SK-N-SH (cell line): ENCODE data around the gene XIAP.

Experiments used
- CTCF ChIP-seq: fragments of 200-600 bp; sonication (generic); IDR thresholded peaks from 2 replicates; pipeline ENCODE4 v1.6.1; 2017; ENCODE audit warnings: antibody characterized with exemption, mild to moderate bottlenecking, moderate library complexity
- ELF1 ChIP-seq: IDR thresholded peaks from 2 replicates; pipeline ENCODE4 v1.4.0; 2012
- EP300 ChIP-seq, 2 experiments: IDR thresholded peaks; 2 replicates each; pipeline versions ENCODE4 v1.4.0 to v1.6.1; 2012; ENCODE audit warnings: borderline replicate concordance in 1 of 2, low read depth in 1 of 2, low read length in 1 of 2
- EZH2phosphoT487 ChIP-seq: fragments of 200-600 bp; sonication (generic); IDR thresholded peaks from 2 replicates; pipeline ENCODE4 v1.6.1; 2017; ENCODE audit warnings: low read depth, mixed run types, mild to moderate bottlenecking, antibody characterized with exemption, moderate library complexity, borderline replicate concordance
- GATA2 ChIP-seq: sonication (generic); formaldehyde crosslinking; IDR thresholded peaks from 2 replicates; pipeline ENCODE4 v1.5.0; 2020; ENCODE audit warnings: mild to moderate bottlenecking, missing genetic modification reagents
- POLR2AphosphoS5 ChIP-seq: IDR thresholded peaks from 2 replicates; pipeline ENCODE4 v1.6.1; 2012; ENCODE audit warnings: low read depth, low read length
- RAD21 ChIP-seq: IDR thresholded peaks from 2 replicates; pipeline ENCODE4 v1.6.1; 2012; ENCODE audit warnings: mild to moderate bottlenecking, low read length
- REST ChIP-seq: IDR thresholded peaks from 2 replicates; pipeline ENCODE4 v1.6.1; 2012; ENCODE audit warnings: mild to moderate bottlenecking, low read depth, low read length, moderate library complexity
- TAF1 ChIP-seq: IDR thresholded peaks from 2 replicates; pipeline ENCODE4 v1.6.1; 2012; ENCODE audit warnings: low read depth, mild to moderate bottlenecking, low read length, moderate library complexity, borderline replicate concordance
- YY1 ChIP-seq: IDR thresholded peaks from 2 replicates; pipeline ENCODE4 v1.4.0; 2012; ENCODE audit warnings: low read depth, mild to moderate bottlenecking

- TF ChIP-seq CTCF (no peak), POLR2AphosphoS5 (no peak), TAF1 (no peak), GATA2 (no peak), ELF1 (no peak), RAD21 (no peak), REST (no peak), EP300 (IDR thresholded peaks at IDR 0.05; ENCODE audit: borderline replicate concordance in 1 of 2, low read depth in 1 of 2, low read length in 1 of 2) (no peak), YY1 (no peak), EZH2phosphoT487 (no peak)
Measured at GRCh38 chrX:123923211-123923610, 63.4 kb downstream of the XIAP start.
